KG1 (cell line): Measurements from ENCODE around the gene TEX54.
"Not testable (repeated sequence)": the region's sequence is repeated elsewhere in the genome, so short reads cannot be mapped to it uniquely, and the experiment has no call there.

Source experiments
- DNase-seq: peaks from one replicate; lab custom pipeline; 2025; lab: John Stamatoyannopoulos, UW

Gene TEX54

GRCh38 chr11:62831520-62832335, 913 bp downstream of the TEX54 start, which contains the start of gene STX5:
TSS of gene STX5 (minus strand) at chr11:62832051. CDS start at chr11:62831243, 808 bp downstream.
- peak; percentile 100 for DNase-seq

GRCh38 chr11:62830904-62831519, 1.6 kb downstream of the TEX54 start:
- DNase-seq: no peak

- not testable (repeated sequence) for DNase-seq
Observed at GRCh38 chr11:62828130-62828529, 4.5 kb downstream of the TEX54 start.

- DNase-seq: no peak
Observed at GRCh38 chr11:62823677-62824076, 9.0 kb downstream of the TEX54 start.

GRCh38 chr11:62817129-62817528, 15.5 kb downstream of the TEX54 start:
- no peak for DNase-seq

- DNase-seq: no peak
Observed at GRCh38 chr11:62816557-62816956, 16.1 kb downstream of the TEX54 start.

- no peak for DNase-seq
Observed at GRCh38 chr11:62811659-62812058, 21.0 kb downstream of the TEX54 start.

- no peak for DNase-seq
Observed at GRCh38 chr11:62810748-62811147, 21.9 kb downstream of the TEX54 start.

GRCh38 chr11:62806611-62807121, 26.0 kb downstream of the TEX54 start:
- DNase-seq: no peak

- DNase-seq: peak; percentile 77
Observed at GRCh38 chr11:62805961-62806441, 26.6 kb downstream of the TEX54 start.

GRCh38 chr11:62805076-62805892, 27.4 kb downstream of the TEX54 start, which contains the start of gene NXF1:
TSS of gene NXF1 (minus strand) at chr11:62805440. CDS start at chr11:62805356, 84 bp downstream.
- peak; percentile 99 for DNase-seq

- DNase-seq: no peak
Observed at GRCh38 chr11:62804310-62805075, 28.1 kb downstream of the TEX54 start.

GRCh38 chr11:62801071-62801470, 31.6 kb downstream of the TEX54 start:
- no peak for DNase-seq

- no peak for DNase-seq
Observed at GRCh38 chr11:62799486-62799885, 33.2 kb downstream of the TEX54 start.

- DNase-seq: no peak
Observed at GRCh38 chr11:62796281-62796680, 36.4 kb downstream of the TEX54 start.

- no peak for DNase-seq
Observed at GRCh38 chr11:62794201-62794775, 38.4 kb downstream of the TEX54 start.

- no peak for DNase-seq
Observed at GRCh38 chr11:62792202-62792575, 40.5 kb downstream of the TEX54 start.

- peak; percentile 95 for DNase-seq
Observed at GRCh38 chr11:62791501-62792201, 41.0 kb downstream of the TEX54 start, which contains the start of gene TMEM223. TSS of gene TMEM223 (minus strand) at chr11:62792006. CDS start at chr11:62791994, 12 bp downstream.

- no peak for DNase-seq
Observed at GRCh38 chr11:62789576-62789975, 43.1 kb downstream of the TEX54 start.

- no peak for DNase-seq
Observed at GRCh38 chr11:62788991-62789390, 43.6 kb downstream of the TEX54 start.
